ENCODE results near the gene ATXN7L1. TPM values are rescaled to one million over a fixed set of nuclear protein-coding genes. Genes with fewer than 3 reads are reported as not detected.

The ATXN7L1 gene
- total RNA-seq, 5 donors from 2014 or later (not counting 1 experiment from before 2014, with no cell fraction given) = 42.3 to 54.7 (median 47.4) TPM

GRCh38 chr7:105815576-105815975 lies 60.8 kb downstream of the ATXN7L1 start:
- H3K4me1 Mint-ChIP-seq = peaks cover 13 to 34% (median 24%) of the 10 kb centered on the region in 3 donors
- peaks cover 27% of the 10 kb centered on the region for H3K36me3 Mint-ChIP-seq
- 94% methylated on average over 4 of the region's 6 CpGs for WGBS (ENCODE audit: insufficient coverage)
- H3K4me3 Mint-ChIP-seq = no peak overlapping the region
- Histone ChIP-seq H3K4me3 (ENCODE audit: control insufficient read depth in 1 of 2, extremely low read depth in 1 of 2, low read length in 1 of 2) (no peak overlapping the region), H3K27ac (ENCODE audit: low read length) (no peak overlapping the region), H3K36me3 (ENCODE audit: control insufficient read depth in 2 of 2, extremely low read depth in 1 of 2, insufficient read depth in 1 of 2, low read length in 1 of 2) (peaks cover 0 to 4% of the 10 kb centered on the region in 2 donors), H3K27me3 (replicated peaks in 1 of 2; ENCODE audit: control insufficient read depth in 2 of 2, extremely low read depth in 1 of 2, insufficient read depth in 2 of 2, low read length in 1 of 2) (peaks cover 0 to 5% of the 10 kb centered on the region in 2 experiments), H3K4me1 (ENCODE audit: control insufficient read depth in 1 of 2, extremely low read depth in 1 of 2, insufficient read depth in 2 of 2, low read length in 2 of 2) (peaks cover 2 to 7% of the 10 kb centered on the region in 2 experiments), H3K9me3 (no peaks in the 10 kb centered on the region)
- no peak for DNase-seq
- CTCF ChIA-PET = interaction anchor here in 1 of 2 donors (0.5 kb wide), 1 partner anchor 52 kb away, joined by 3 read pairs; no protein-coding TSS in a partner anchor
- no peaks in the 10 kb centered on the region for H3K27me3 Mint-ChIP-seq
- H3K9me3 Mint-ChIP-seq = no peaks in the 10 kb centered on the region
- POLR2A ChIA-PET = no interaction called here
- no peak for ATAC-seq (replicated peaks in 1 of 4)
- H3K27ac Mint-ChIP-seq = no peak overlapping the region

- H3K36me3 Mint-ChIP-seq = peaks cover 23% of the 10 kb centered on the region
- no peak for ATAC-seq (replicated peaks in 1 of 4)
- no peak overlapping the region for H3K27ac Mint-ChIP-seq
- no peaks in the 10 kb centered on the region for H3K9me3 Mint-ChIP-seq
- H3K4me1 ChIP-seq (ENCODE audit: control insufficient read depth in 1 of 2, extremely low read depth in 1 of 2, insufficient read depth in 2 of 2, low read length in 2 of 2) = peaks cover 4 to 15% of the 10 kb centered on the region in 2 experiments
- no peak for DNase-seq
- H3K4me3 Mint-ChIP-seq = no peak overlapping the region
- no peaks in the 10 kb centered on the region for H3K27me3 Mint-ChIP-seq
- H3K4me1 Mint-ChIP-seq = peaks cover 21 to 42% (median 35%) of the 10 kb centered on the region in 3 donors
- CTCF ChIA-PET = no interaction called here
- peaks cover 0 to 1% of the 10 kb centered on the region in 2 experiments for H3K27me3 ChIP-seq (replicated peaks in 1 of 2; ENCODE audit: control insufficient read depth in 2 of 2, extremely low read depth in 1 of 2, insufficient read depth in 2 of 2, low read length in 1 of 2)
- peaks cover 0 to 4% of the 10 kb centered on the region in 2 donors for H3K36me3 ChIP-seq (ENCODE audit: control insufficient read depth in 2 of 2, extremely low read depth in 1 of 2, insufficient read depth in 1 of 2, low read length in 1 of 2)
- POLR2A ChIA-PET = no interaction called here
- H3K9me3 ChIP-seq = no peaks in the 10 kb centered on the region
- H3K27ac ChIP-seq (ENCODE audit: low read length) = no peak overlapping the region
- H3K4me3 ChIP-seq (ENCODE audit: control insufficient read depth in 1 of 2, extremely low read depth in 1 of 2, low read length in 1 of 2) = no peak overlapping the region
These were observed 61.9 kb downstream of the ATXN7L1 start for GRCh38 chr7:105814481-105814880.

- no peaks in the 10 kb centered on the region for H3K27me3 Mint-ChIP-seq
- peaks cover 23% of the 10 kb centered on the region for H3K36me3 Mint-ChIP-seq
- WGBS (ENCODE audit: insufficient coverage) = 95% methylated on average over 5 of the region's 6 CpGs
- ChIA-PET CTCF (no interaction called here), POLR2A (no interaction called here)
- DNase-seq (no peak), ATAC-seq (replicated peaks in 1 of 4) (no peak)
- Histone ChIP-seq H3K4me1 (ENCODE audit: control insufficient read depth in 1 of 2, extremely low read depth in 1 of 2, insufficient read depth in 2 of 2, low read length in 2 of 2) (peaks cover 15 to 46% of the 10 kb centered on the region in 2 experiments), H3K4me3 (ENCODE audit: control insufficient read depth in 1 of 2, extremely low read depth in 1 of 2, low read length in 1 of 2) (no peak overlapping the region), H3K27ac (ENCODE audit: low read length) (no peak overlapping the region), H3K9me3 (no peaks in the 10 kb centered on the region), H3K36me3 (ENCODE audit: control insufficient read depth in 2 of 2, extremely low read depth in 1 of 2, insufficient read depth in 1 of 2, low read length in 1 of 2) (peaks cover 0 to 4% of the 10 kb centered on the region in 2 donors), H3K27me3 (replicated peaks in 1 of 2; ENCODE audit: control insufficient read depth in 2 of 2, extremely low read depth in 1 of 2, insufficient read depth in 2 of 2, low read length in 1 of 2) (no peaks in the 10 kb centered on the region)
- peak overlapping the region in 1 of 2 donors; percentile 66 for H3K27ac Mint-ChIP-seq
- H3K9me3 Mint-ChIP-seq = no peaks in the 10 kb centered on the region
- no peak overlapping the region for H3K4me3 Mint-ChIP-seq
- peaks cover 53 to 67% (median 59%) of the 10 kb centered on the region in 3 donors for H3K4me1 Mint-ChIP-seq
These were observed 65.1 kb downstream of the ATXN7L1 start for GRCh38 chr7:105811189-105811847.

- peaks cover 59 to 68% (median 61%) of the 10 kb centered on the region in 3 donors for H3K4me1 Mint-ChIP-seq
- ChIA-PET CTCF (no interaction called here), POLR2A (interaction anchor here in 1 of 2 donors (0.6 kb wide), 1 partner anchor 56 kb away, joined by 3 read pairs; no protein-coding TSS in a partner anchor)
- no peaks in the 10 kb centered on the region for H3K27me3 ChIP-seq (replicated peaks in 1 of 2; ENCODE audit: control insufficient read depth in 2 of 2, extremely low read depth in 1 of 2, insufficient read depth in 2 of 2, low read length in 1 of 2)
- H3K4me1 ChIP-seq (ENCODE audit: control insufficient read depth in 1 of 2, extremely low read depth in 1 of 2, insufficient read depth in 2 of 2, low read length in 2 of 2) = peaks cover 15 to 53% of the 10 kb centered on the region in 2 experiments
- no peaks in the 10 kb centered on the region for H3K9me3 Mint-ChIP-seq
- WGBS (ENCODE audit: insufficient coverage) = 86% methylated on average over 8 of the region's 8 CpGs
- no peak for ATAC-seq (replicated peaks in 1 of 4)
- peak overlapping the region; percentile 66 to 79 for H3K27ac Mint-ChIP-seq
- H3K4me3 ChIP-seq (ENCODE audit: control insufficient read depth in 1 of 2, extremely low read depth in 1 of 2, low read length in 1 of 2) = no peak overlapping the region
- peaks cover 22% of the 10 kb centered on the region for H3K36me3 Mint-ChIP-seq
- peaks cover 0 to 4% of the 10 kb centered on the region in 2 donors for H3K36me3 ChIP-seq (ENCODE audit: control insufficient read depth in 2 of 2, extremely low read depth in 1 of 2, insufficient read depth in 1 of 2, low read length in 1 of 2)
- H3K4me3 Mint-ChIP-seq = no peak overlapping the region
- no peaks in the 10 kb centered on the region for H3K27me3 Mint-ChIP-seq
- peak overlapping the region; percentile 89 for H3K27ac ChIP-seq (ENCODE audit: low read length)
- DNase-seq = no peak
- no peaks in the 10 kb centered on the region for H3K9me3 ChIP-seq
These were observed 65.8 kb downstream of the ATXN7L1 start for GRCh38 chr7:105810556-105810955.

GRCh38 chr7:105808703-105809590 lies 67.5 kb downstream of the ATXN7L1 start:
- Histone ChIP-seq H3K27me3 (replicated peaks in 1 of 2; ENCODE audit: control insufficient read depth in 2 of 2, extremely low read depth in 1 of 2, insufficient read depth in 2 of 2, low read length in 1 of 2) (no peaks in the 10 kb centered on the region), H3K9me3 (no peaks in the 10 kb centered on the region), H3K4me3 (ENCODE audit: control insufficient read depth in 1 of 2, extremely low read depth in 1 of 2, low read length in 1 of 2) (no peak overlapping the region), H3K4me1 (ENCODE audit: control insufficient read depth in 1 of 2, extremely low read depth in 1 of 2, insufficient read depth in 2 of 2, low read length in 2 of 2) (peaks cover 15 to 55% of the 10 kb centered on the region in 2 experiments), H3K27ac (ENCODE audit: low read length) (peak overlapping the region; percentile 89), H3K36me3 (ENCODE audit: control insufficient read depth in 2 of 2, extremely low read depth in 1 of 2, insufficient read depth in 1 of 2, low read length in 1 of 2) (peaks cover 0 to 4% of the 10 kb centered on the region in 2 donors)
- ChIA-PET CTCF (interaction anchor here (0.6 to 0.8 kb wide), 5 partner anchors 9 to 649 kb away, joined by 3 to 4 read pairs (median 3); no protein-coding TSS in a partner anchor), POLR2A (interaction anchor here (0.6 kb wide), 3 partner anchors 49 to 275 kb away, joined by 3 to 6 read pairs (median 3); no protein-coding TSS in a partner anchor)
- peak overlapping the region; percentile 34 to 52 (median 45) for H3K4me3 Mint-ChIP-seq
- peaks cover 16% of the 10 kb centered on the region for H3K36me3 Mint-ChIP-seq
- ATAC-seq (replicated peaks in 1 of 4) (peak; percentile 87 to 93 (median 92)), DNase-seq (peak; percentile 24 to 80 (median 63))
- H3K27ac Mint-ChIP-seq = peak overlapping the region; percentile 66 to 79
- no peaks in the 10 kb centered on the region for H3K27me3 Mint-ChIP-seq
- peaks cover 56 to 70% (median 62%) of the 10 kb centered on the region in 3 donors for H3K4me1 Mint-ChIP-seq
- no peaks in the 10 kb centered on the region for H3K9me3 Mint-ChIP-seq
- WGBS (ENCODE audit: insufficient coverage) = 0% methylated on average over 2 of the region's 8 CpGs

- WGBS (ENCODE audit: insufficient coverage) = no CpG with 5 or more reads among the region's 1 CpG
- no peak for DNase-seq
- ChIA-PET POLR2A (interaction anchor here (0.6 kb wide), 2 partner anchors 221 to 275 kb away, joined by 3 to 6 read pairs; no protein-coding TSS in a partner anchor), CTCF (interaction anchor here (0.6 to 0.7 kb wide), 3 partner anchors 8 to 650 kb away, joined by 3 read pairs; no protein-coding TSS in a partner anchor)
- Mint-ChIP-seq H3K4me1 (peaks cover 56 to 70% (median 58%) of the 10 kb centered on the region in 3 donors), H3K27ac (peak overlapping the region; percentile 66 to 79), H3K4me3 (peak overlapping the region in 1 of 3 donors; percentile 34), H3K36me3 (peaks cover 11% of the 10 kb centered on the region), H3K27me3 (no peaks in the 10 kb centered on the region), H3K9me3 (no peaks in the 10 kb centered on the region)
- peaks cover 0 to 4% of the 10 kb centered on the region in 2 donors for H3K36me3 ChIP-seq (ENCODE audit: control insufficient read depth in 2 of 2, extremely low read depth in 1 of 2, insufficient read depth in 1 of 2, low read length in 1 of 2)
- H3K27me3 ChIP-seq (replicated peaks in 1 of 2; ENCODE audit: control insufficient read depth in 2 of 2, extremely low read depth in 1 of 2, insufficient read depth in 2 of 2, low read length in 1 of 2) = no peaks in the 10 kb centered on the region
- no peak for ATAC-seq (replicated peaks in 1 of 4)
- no peak overlapping the region for H3K4me3 ChIP-seq (ENCODE audit: control insufficient read depth in 1 of 2, extremely low read depth in 1 of 2, low read length in 1 of 2)
- H3K9me3 ChIP-seq = no peaks in the 10 kb centered on the region
- peaks cover 15 to 55% of the 10 kb centered on the region in 2 experiments for H3K4me1 ChIP-seq (ENCODE audit: control insufficient read depth in 1 of 2, extremely low read depth in 1 of 2, insufficient read depth in 2 of 2, low read length in 2 of 2)
- peak overlapping the region; percentile 89 for H3K27ac ChIP-seq (ENCODE audit: low read length)
These were observed 68.2 kb downstream of the ATXN7L1 start for GRCh38 chr7:105808209-105808608.

Measured in T-cell (primary cell).